M059J (cell line): ENCODE results near the gene ARHGAP27. TPM values are rescaled to one million over a fixed set of nuclear protein-coding genes. Genes with fewer than 3 reads are reported as not detected.
A peak's percentile ranks its signal among the peaks of the same experiment; 100 is the strongest.
"Not testable (repeated sequence)": the region's sequence is repeated elsewhere in the genome, so short reads cannot be mapped to it uniquely, and the experiment has no call there.

Source experiments
- DNase-seq: peaks from one replicate; pipeline ENCODE4 v3.0.0-alpha.2; 2012; ENCODE audit warnings: low read depth
- total RNA-seq: library from RNA; depleted of rRNA; stranded (reverse); fragments of >200 nt; shearing (Covaris generic); gene quantifications from 2 replicates; pipeline ENCODE4 v1.2.3, GENCODE V29; 2014

Gene ARHGAP27
- total RNA-seq, 1 experiment from 2014 or later, result 3.3 TPM

- not testable (repeated sequence) for DNase-seq
Observed at GRCh38 chr17:45446872-45447625, 14.4 kb upstream of the ARHGAP27 start.

GRCh38 chr17:45445901-45446743, 13.5 kb upstream of the ARHGAP27 start:
- peak; percentile 71 for DNase-seq

- not testable (repeated sequence) for DNase-seq
Observed at GRCh38 chr17:45444856-45445820, 12.5 kb upstream of the ARHGAP27 start.

GRCh38 chr17:45444301-45444700, 11.6 kb upstream of the ARHGAP27 start:
- not testable (repeated sequence) for DNase-seq

GRCh38 chr17:45443371-45444260, 10.9 kb upstream of the ARHGAP27 start:
- DNase-seq, result not testable (repeated sequence)

GRCh38 chr17:45441526-45442310, 9.0 kb upstream of the ARHGAP27 start:
- DNase-seq, result no peak

GRCh38 chr17:45440839-45441515, 8.3 kb upstream of the ARHGAP27 start:
- DNase-seq, result not testable (repeated sequence)

GRCh38 chr17:45440161-45440778, 7.6 kb upstream of the ARHGAP27 start:
- DNase-seq, result no peak

GRCh38 chr17:45438931-45439610, 6.4 kb upstream of the ARHGAP27 start:
- no peak for DNase-seq

GRCh38 chr17:45437465-45438283, 5.0 kb upstream of the ARHGAP27 start:
- DNase-seq, result no peak

- DNase-seq, result no peak
Observed at GRCh38 chr17:45436625-45437464, 4.2 kb upstream of the ARHGAP27 start.

GRCh38 chr17:45436161-45436560, 3.5 kb upstream of the ARHGAP27 start:
- no peak for DNase-seq

- DNase-seq, result no peak
Observed at GRCh38 chr17:45435481-45435880, 2.8 kb upstream of the ARHGAP27 start.

- no peak for DNase-seq
Observed at GRCh38 chr17:45433159-45433535, 477 bp upstream of the ARHGAP27 start.

GRCh38 chr17:45431531-45432404, 902 bp downstream of the ARHGAP27 start:
- DNase-seq, result peak; percentile 68
